ENCODE results near the gene CALM1.

Gene CALM1
- long read RNA-seq, donor 1, full-length matches to known transcripts, result 363 of 607 reads
- long read RNA-seq, donor 1, partial matches to known transcripts, result 239 of 607 reads
- long read RNA-seq, donor 1, other reads (novel, unspliced or antisense), result 5 of 607 reads
- long read RNA-seq, donor 2, full-length matches to known transcripts, result 319 of 480 reads
- long read RNA-seq, donor 2, partial matches to known transcripts, result 161 of 480 reads
- long read RNA-seq, donor 2, other reads (novel, unspliced or antisense), result 0 of 480 reads
- long read RNA-seq, donor 3, full-length matches to known transcripts, result 198 of 293 reads
- long read RNA-seq, donor 3, partial matches to known transcripts, result 95 of 293 reads
- long read RNA-seq, donor 3, other reads (novel, unspliced or antisense), result 0 of 293 reads
- long read RNA-seq, donor 4, full-length matches to known transcripts, result 379 of 588 reads
- long read RNA-seq, donor 4, partial matches to known transcripts, result 209 of 588 reads
- long read RNA-seq, donor 4, other reads (novel, unspliced or antisense), result 0 of 588 reads
- long read RNA-seq, donor 5, full-length matches to known transcripts, result 381 of 531 reads
- long read RNA-seq, donor 5, partial matches to known transcripts, result 150 of 531 reads
- long read RNA-seq, donor 5, other reads (novel, unspliced or antisense), result 0 of 531 reads
- long read RNA-seq, donor 6, full-length matches to known transcripts, result 377 of 557 reads
- long read RNA-seq, donor 6, partial matches to known transcripts, result 163 of 557 reads
- long read RNA-seq, donor 6, other reads (novel, unspliced or antisense), result 17 of 557 reads
- long read RNA-seq, donor 7, result 0 reads
- long read RNA-seq, donor 8, full-length matches to known transcripts, result 332 of 471 reads
- long read RNA-seq, donor 8, partial matches to known transcripts, result 139 of 471 reads
- long read RNA-seq, donor 8, other reads (novel, unspliced or antisense), result 0 of 471 reads

GRCh38 chr14:90396341-90397339 lies at the start of gene CALM1:
Gene CALM1, plus strand, starts transcription at chr14:90397029. Its CDS starts 202 bp downstream, at chr14:90397231.
- DNase-seq, result peak; percentile 92

- DNase-seq, result no peak
These were observed 48.6 kb upstream of the CALM1 start for GRCh38 chr14:90348270-90348669.

- DNase-seq, result no peak
These were observed 47.1 kb upstream of the CALM1 start for GRCh38 chr14:90349739-90350138.

- DNase-seq, result no peak
These were observed 42.1 kb upstream of the CALM1 start for GRCh38 chr14:90354551-90355298.

DNA sequence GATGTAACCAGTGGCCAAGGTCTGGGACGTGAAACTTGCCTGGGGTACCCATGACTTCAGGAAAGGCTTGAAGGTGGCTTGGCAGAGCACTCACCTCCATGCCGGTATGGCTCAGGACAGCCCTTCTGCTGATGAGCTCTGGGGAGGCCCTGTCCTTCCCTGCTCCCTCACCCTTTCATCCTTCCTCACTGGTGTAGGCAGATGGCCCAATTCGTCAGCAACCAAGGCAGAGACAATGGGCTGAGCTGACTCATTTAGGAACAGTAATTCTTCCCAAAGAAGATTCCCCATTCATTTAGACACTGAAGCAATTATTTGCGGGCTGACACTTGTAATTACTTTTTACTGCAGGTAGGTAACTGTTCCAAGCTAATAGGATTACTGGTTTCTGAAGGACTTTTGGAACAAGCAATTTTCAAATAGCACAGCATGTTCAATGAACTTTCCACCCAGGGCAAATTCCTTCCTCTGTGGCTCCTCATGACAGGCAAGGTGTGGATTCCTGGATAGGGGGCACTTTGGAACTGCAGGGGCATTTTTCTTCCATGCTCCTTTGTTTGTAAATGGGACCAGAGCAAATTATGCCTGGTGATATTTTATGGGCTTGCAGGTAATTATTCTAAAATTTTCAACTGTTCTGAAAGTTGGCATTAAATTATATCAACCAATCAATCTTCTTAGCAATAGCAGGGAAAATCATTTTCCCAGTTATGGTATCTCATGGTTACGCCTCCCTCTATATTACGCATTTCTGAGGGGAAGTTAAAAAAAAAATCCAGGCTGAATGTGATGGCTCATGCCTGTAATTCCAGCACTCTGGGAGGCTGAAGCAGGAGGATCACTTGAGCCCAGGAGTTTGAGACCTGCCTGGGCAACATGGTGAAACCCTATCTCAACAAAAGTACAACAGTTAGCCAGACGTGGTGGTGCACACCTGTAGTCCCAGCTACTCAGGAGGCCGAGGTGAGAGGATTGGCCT lies 41.0 kb upstream of the CALM1 start:
- DNase-seq, result no peak

DNA sequence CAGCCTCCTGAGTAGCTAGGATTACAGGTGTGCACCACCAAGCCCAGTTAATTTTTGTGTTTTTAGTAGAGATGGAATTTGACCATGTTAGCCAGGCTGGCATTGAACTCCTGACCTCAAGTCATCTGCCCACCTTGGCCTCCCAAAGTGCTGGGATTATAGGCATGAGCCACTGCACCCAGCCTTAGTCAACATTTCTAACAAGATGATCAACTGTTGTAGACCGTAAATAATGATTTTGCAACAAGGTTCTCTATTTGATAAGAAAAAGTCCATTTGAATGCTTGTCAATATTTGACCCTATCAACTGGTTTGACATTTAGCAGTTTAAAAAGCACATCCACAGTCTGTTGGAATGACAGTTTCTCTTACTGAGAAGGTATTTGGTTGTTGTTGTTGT lies 39.9 kb upstream of the CALM1 start:
- no peak for DNase-seq

DNA sequence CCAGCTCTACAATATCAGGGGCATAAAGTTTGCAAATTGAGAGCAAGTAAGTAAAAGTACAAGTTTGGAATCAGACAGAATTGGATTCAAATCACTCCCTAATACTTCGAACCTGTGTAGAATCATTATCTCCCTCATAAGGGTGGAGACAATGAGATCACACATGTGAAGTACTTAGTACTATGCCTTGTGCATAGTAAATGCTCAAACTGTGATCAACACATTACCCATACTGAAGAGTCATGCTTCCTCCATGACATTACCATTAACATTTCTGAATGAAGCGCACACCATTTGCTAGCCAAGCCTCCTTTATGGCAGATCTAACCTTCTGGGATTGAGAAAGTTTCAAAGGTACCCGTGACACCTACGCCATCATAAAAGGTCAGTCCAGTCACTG lies 38.5 kb upstream of the CALM1 start:
- no peak for DNase-seq

GRCh38 chr14:90361865-90362557 lies 34.8 kb upstream of the CALM1 start:
- no peak for DNase-seq

DNA sequence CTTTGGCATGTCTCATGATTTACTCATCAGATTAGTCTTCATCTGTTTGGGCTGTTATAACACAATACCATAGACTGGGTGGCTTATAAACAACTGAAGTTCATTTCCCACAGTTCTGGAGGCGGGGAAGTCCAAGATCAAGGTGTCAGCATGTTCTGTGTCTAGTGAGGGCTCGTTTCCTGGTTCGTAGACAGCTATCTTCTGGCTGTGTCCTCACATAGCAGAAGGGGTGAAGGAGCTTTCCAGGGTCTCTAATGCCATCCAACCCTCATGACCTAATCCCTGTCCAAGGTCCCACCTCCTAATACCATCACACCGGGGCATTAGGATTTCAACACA lies 34.3 kb upstream of the CALM1 start:
- no peak for DNase-seq

DNA sequence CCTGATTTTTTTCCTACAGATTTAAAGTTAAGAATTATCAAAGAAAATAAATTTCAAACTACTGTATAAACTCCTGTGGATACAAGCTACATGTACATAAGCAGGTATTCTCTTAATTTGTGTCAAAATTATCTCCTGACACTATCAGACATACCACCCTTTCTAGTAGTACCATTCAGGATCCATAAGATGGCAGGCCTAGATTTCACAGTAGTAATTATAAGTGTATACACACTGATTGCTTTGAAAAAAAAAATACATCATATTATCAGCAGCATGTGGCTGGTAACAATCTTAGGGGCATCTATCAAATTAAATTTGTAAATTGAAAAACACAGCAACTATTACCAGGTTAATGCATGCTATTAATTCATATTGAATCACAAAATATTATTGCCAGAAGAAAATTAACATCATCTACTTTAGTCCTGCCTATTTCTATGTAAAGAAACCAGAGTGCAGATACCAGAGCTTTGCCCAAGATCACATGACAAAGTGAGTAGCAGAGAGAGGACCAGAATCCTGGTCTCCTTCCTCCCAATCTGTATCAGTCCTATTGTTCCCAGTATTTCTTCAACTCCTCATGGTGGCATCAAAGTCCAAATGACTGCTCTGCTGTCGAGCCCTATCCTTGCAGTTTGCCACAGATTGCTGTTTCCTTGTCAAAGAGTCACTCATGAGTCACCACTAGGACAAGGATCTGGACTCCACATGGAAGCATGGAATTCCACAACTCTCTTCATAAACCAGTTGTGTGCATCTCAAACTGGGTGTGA lies 27.7 kb upstream of the CALM1 start:
- DNase-seq, result no peak

GRCh38 chr14:90373887-90374286 lies 22.9 kb upstream of the CALM1 start:
- DNase-seq, result no peak

DNA sequence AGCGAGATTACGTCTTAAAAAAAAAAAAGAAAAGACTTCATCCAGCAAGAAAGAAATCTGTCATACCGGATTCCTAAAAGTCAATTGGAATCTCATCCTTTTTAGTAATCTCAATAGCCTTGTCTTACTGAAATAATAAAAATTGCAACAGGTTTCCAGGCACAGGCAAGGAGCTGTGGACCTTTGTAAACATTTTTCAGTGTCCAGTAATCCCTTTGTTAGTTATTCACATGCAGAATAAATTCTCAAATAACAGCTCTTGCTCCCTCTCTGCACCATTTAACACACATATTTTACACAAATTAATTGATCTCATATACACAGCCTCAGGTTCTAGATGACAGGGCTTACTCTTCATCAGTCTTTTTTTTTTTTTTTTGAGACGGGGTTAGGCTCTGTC lies 22.0 kb upstream of the CALM1 start:
- DNase-seq, result no peak

DNA sequence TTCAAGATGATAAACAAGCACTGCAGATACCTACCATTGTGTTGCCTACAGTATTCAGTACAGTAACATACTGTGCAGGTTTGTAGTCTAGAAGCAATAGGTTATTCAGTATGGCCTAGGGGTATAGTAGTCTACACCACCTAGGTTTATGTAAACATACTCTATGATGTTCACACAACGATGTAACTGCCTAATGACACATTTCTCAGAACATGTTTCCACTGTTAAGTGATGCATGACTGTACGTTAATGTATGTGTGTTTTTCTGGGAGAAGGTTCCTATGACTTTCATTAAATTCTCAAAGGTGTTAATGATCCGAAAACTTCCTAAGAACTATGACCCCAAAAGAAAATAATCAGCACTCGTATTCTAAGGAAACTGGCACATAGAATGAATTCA lies 20.9 kb upstream of the CALM1 start:
- no peak for DNase-seq

DNA sequence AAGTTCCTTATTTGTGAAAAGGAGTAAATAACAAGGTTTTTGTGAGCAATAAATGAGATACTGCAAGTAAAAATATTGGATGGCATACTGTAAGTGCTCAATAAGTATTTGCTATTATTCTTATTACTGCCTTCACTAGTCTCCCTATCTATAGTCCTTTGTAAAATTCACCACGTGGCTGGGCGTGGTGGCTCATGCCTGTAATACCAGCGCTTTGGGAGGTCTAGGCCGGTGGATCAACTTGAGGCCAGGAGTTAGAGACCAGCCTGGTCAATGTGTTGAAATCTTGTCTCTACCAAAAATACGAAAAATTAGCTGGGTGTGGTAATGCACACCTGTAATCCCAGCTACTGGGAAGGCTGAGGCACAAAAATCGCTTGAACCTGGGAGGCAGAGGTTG lies 18.6 kb upstream of the CALM1 start:
- no peak for DNase-seq

- DNase-seq, result no peak
These were observed 17.7 kb upstream of the CALM1 start for GRCh38 chr14:90379106-90379505.

DNA sequence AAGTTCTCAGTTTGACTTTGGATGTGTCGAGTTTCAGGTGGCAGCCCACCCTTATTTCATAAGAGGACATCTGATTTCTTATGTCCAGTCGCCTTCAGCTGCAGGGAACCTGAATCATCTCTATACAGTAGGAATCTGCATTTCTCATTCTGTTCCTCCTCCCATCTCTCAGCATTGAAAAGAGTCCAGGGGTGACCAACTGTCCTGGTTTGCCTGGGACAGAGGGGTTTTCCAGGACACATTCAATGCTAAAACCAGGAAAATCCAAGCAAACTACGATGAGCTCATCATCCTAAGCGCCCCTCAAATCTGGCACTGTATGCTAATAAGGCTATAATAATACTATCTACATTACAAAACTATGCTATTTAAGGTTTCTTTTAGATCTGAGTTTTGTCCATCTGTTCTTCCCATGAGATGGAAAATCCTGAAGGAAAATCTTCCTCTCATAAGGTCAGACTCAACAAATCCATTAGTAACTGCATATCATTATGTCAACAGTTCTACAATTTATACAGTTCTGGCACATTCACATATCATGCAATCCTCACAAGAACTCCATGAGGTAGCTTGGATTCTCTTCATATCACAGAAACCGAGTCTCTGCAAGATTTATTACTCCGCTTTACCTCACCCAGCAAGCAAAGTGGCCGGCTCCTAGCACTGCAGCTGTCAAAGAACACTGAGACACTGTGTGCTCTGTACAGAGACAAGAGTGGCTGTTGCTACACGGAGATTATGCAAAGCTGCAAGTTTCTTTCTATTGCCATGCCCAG lies 15.6 kb upstream of the CALM1 start:
- peak; percentile 16 for DNase-seq

DNA sequence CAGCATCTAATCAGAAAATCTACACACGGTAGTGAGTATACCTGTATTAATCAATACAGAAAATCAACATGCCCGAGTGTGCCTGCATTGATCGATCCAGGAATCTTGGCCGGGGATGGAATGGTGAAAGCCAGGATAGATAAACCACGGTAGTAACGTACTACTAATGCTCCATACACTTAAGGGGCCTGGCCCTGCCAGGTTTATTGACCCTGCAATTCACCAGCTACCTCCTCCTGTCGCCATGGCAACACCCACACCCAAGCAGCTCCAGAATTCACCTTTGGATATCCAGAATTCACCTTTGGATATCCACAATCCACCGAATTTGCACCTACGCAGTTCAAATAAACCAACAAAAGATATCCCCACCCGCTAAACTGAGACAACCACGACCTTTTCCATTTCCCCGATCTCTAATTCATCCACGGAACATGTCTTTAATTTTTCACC lies 14.8 kb upstream of the CALM1 start:
- DNase-seq, result no peak
